GM19463 (cell line): ENCODE measurements around the gene FEM1A.
"Not testable (repeated sequence)": the region's sequence is repeated elsewhere in the genome, so short reads cannot be mapped to it uniquely, and the experiment has no call there.

Experiments
- ATAC-seq: cut with Tn5 transposase; IDR thresholded peaks from one replicate; pipeline ENCODE4 v1.9.1; 2021; ENCODE audit warnings: mild to moderate bottlenecking, moderate library complexity; ENCODE audit not compliant: unreplicated experiment

Gene FEM1A

GRCh38 chr19:4791183-4792018 is at the start of gene FEM1A:
FEM1A (plus strand) TSS chr19:4791734; CDS start chr19:4791855, 121 bp downstream.
- peak; percentile 88 for ATAC-seq

- no peak for ATAC-seq
These were observed 48.5 kb upstream of the FEM1A start for GRCh38 chr19:4742723-4743646.

GRCh38 chr19:4744451-4745174 is 46.9 kb upstream of the FEM1A start:
- ATAC-seq = no peak

- not testable (repeated sequence) for ATAC-seq
These were observed 46.4 kb upstream of the FEM1A start for GRCh38 chr19:4745175-4745574.

- ATAC-seq = no peak
These were observed 45.5 kb upstream of the FEM1A start for GRCh38 chr19:4745986-4746385.

- no peak for ATAC-seq
These were observed 43.3 kb upstream of the FEM1A start for GRCh38 chr19:4748185-4748584.

GRCh38 chr19:4748589-4748988 is 42.9 kb upstream of the FEM1A start:
- ATAC-seq = no peak

- no peak for ATAC-seq
These were observed 41.5 kb upstream of the FEM1A start for GRCh38 chr19:4749870-4750590.

GRCh38 chr19:4754248-4754647 is 37.3 kb upstream of the FEM1A start:
- ATAC-seq = no peak

- no peak for ATAC-seq
These were observed 36.1 kb upstream of the FEM1A start for GRCh38 chr19:4755459-4755858.

GRCh38 chr19:4758082-4758481 is 33.5 kb upstream of the FEM1A start:
- ATAC-seq = no peak

GRCh38 chr19:4758659-4759058 is 32.9 kb upstream of the FEM1A start:
- no peak for ATAC-seq

GRCh38 chr19:4759388-4760284 is 31.9 kb upstream of the FEM1A start:
- ATAC-seq = peak; percentile 72

- no peak for ATAC-seq
These were observed 31.3 kb upstream of the FEM1A start for GRCh38 chr19:4760285-4760650.

- no peak for ATAC-seq
These were observed 28.5 kb upstream of the FEM1A start for GRCh38 chr19:4763021-4763420.

GRCh38 chr19:4764393-4764660 is 27.2 kb upstream of the FEM1A start:
- ATAC-seq = no peak

- no peak for ATAC-seq
These were observed 22.4 kb upstream of the FEM1A start for GRCh38 chr19:4768934-4769777.

GRCh38 chr19:4772566-4772965 is 19.0 kb upstream of the FEM1A start:
- no peak for ATAC-seq
